SK-N-SH treated with all-trans-retinoic acid at 6 μM for 48 hours (cell line): ENCODE measurements around the gene CTAGE1.

Source experiments
- OSR1 ChIP-seq: fragments of 250-450 bp; sonication (Bioruptor Pico); IDR thresholded peaks from 2 replicates; pipeline ENCODE4 v1.8.0; 2022; ENCODE audit warnings: moderate library complexity, mild to moderate bottlenecking, inconsistent platforms
- RARB ChIP-seq: fragments of 250-450 bp; sonication (Bioruptor Pico); IDR thresholded peaks from 2 replicates; pipeline ENCODE4 v1.8.0; 2021; ENCODE audit warnings: mild to moderate bottlenecking, moderate library complexity
- SNAI2 ChIP-seq: fragments of 250-450 bp; sonication (Bioruptor Pico); IDR thresholded peaks from 2 replicates; pipeline ENCODE4 v1.5.0; 2020; ENCODE audit warnings: mild to moderate bottlenecking, moderate library complexity

DNA sequence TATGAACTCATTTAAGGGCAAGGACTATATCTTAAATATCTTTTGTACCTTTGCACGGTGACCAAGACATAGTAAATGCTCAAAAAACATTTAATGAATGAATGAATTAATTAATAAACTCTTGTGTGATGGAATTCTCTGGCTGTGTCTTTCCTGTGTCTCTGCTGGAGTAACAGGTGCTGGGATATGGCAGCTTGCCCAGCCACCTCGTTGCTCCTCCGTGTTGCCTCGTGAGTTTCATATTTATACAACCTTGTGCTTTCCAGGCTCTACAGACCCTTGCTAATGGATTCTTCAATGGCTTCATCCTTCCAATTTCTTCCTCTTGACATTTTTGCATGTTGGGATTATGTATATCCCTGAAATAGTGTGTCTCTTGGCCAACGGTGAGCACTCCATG lies 30.4 kb downstream of the CTAGE1 start:
- TF ChIP-seq OSR1 (CRISPR knock-in tag) (no peak), RARB (CRISPR knock-in tag) (no peak), SNAI2 (CRISPR knock-in tag) (no peak)
